Measurements from ENCODE around the gene DOK1.

The DOK1 gene

DNA sequence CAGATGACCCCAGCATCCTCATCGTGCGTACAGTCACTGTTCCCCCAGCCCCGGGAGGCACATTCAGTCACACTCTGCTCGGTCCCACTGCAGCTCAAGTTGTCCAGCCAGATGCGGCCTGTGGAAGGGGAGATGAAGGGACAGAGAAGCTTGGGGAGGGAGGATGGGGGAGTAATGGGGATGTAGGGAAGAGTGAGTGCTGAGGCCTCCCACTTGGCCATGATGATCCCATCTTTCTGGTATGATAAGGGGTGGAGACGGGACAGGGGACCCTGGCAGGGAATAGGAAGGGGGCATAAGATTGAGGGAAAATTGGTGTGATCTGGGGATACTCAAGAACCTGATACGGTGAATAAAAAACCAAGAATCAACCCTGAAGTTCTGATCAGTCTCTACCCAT lies 4.3 kb upstream of the DOK1 start:
- TF ChIP-seq, protein P1, sequence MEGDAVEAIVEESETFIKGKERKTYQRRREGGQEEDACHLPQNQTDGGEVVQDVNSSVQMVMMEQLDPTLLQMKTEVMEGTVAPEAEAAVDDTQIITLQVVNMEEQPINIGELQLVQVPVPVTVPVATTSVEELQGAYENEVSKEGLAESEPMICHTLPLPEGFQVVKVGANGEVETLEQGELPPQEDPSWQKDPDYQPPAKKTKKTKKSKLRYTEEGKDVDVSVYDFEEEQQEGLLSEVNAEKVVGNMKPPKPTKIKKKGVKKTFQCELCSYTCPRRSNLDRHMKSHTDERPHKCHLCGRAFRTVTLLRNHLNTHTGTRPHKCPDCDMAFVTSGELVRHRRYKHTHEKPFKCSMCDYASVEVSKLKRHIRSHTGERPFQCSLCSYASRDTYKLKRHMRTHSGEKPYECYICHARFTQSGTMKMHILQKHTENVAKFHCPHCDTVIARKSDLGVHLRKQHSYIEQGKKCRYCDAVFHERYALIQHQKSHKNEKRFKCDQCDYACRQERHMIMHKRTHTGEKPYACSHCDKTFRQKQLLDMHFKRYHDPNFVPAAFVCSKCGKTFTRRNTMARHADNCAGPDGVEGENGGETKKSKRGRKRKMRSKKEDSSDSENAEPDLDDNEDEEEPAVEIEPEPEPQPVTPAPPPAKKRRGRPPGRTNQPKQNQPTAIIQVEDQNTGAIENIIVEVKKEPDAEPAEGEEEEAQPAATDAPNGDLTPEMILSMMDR (IDR thresholded peaks at IDR 0.05; ENCODE audit: borderline replicate concordance, insufficient read depth, low read depth, low read length), result no peak
- H3K4me3 ChIP-seq (ENCODE audit: low read depth, low read length), result peak overlapping the region; percentile 78

DNA sequence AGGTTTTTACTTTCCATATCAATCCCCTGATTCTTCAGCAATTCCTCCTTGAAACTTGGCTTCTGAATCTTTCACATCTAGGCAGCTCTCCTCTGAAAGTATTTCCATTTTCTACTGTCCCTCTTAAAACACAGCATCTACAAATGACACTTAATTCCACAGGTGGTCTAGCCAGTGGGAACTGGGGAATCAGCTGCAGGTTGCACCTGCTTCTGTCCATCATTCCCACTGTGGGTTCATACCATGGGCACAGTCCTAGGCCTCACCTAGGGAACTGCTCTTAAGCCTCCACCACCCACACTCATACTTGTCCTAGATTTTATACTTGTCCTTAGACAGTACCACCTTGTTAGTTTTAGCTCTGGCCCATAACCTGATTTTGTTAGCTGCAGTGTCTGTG lies 3.0 kb upstream of the DOK1 start:
- H3K4me3 ChIP-seq (ENCODE audit: low read depth, low read length), result peak overlapping the region; percentile 98
- TF ChIP-seq, protein P1 (IDR thresholded peaks at IDR 0.05; ENCODE audit: borderline replicate concordance, insufficient read depth, low read depth, low read length), result no peak

- peak overlapping the region; percentile 98 for H3K4me3 ChIP-seq (ENCODE audit: low read depth, low read length)
Observed at GRCh38 chr2:74551942-74552913, 2.3 kb upstream of the DOK1 start.

DNA sequence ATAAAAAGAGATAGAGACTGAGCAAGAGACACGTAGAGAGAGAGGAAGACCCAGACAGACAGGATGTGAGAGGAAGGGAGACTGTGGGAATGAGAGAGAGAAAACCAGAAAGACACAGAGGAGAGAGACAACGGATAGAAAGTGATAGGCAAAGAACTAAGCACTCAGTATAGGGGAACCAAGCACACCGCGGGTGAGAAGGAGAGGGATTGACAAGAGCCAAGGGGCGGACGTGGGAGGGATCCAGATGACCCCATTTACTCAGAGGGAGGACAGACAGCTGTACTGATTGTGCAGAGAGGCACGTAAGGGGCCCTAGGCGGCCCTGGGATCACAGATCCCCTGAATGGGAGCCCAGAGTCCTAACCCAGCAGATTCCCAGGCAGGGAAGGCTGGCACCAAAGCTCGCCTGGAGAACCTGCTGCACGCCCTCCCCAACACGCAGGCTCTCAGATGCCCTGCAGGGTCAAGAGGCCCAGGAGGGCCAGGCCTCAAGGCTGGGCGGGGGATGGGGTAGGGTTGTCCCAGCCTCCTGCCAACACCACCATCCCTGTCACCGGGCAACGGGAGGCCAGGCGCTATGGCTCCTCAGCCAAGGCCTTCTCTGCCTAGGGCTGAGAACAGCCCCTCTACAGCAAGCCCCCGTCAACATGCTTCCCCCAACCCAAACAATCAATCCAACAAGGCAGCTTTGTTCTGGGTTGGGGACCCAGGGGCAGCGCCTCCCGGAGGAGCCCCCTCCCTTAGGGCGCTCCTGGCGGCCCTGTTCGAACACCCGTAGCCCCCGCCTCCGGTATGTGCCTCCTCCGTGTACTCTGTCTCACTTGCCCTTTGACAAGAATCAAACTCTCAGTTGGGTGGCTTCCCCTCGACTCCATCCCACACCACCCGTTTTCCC lies 1.4 kb upstream of the DOK1 start:
- TF ChIP-seq, protein P1 (IDR thresholded peaks at IDR 0.05; ENCODE audit: borderline replicate concordance, insufficient read depth, low read depth, low read length), result no peak
- peak overlapping the region; percentile 98 for H3K4me3 ChIP-seq (ENCODE audit: low read depth, low read length)

More at GRCh38 chr2:74551942-74552913, 2.3 kb upstream of the DOK1 start:
- TF ChIP-seq, protein P1 (IDR thresholded peaks at IDR 0.05; ENCODE audit: borderline replicate concordance, insufficient read depth, low read depth, low read length), result no peak

DNA sequence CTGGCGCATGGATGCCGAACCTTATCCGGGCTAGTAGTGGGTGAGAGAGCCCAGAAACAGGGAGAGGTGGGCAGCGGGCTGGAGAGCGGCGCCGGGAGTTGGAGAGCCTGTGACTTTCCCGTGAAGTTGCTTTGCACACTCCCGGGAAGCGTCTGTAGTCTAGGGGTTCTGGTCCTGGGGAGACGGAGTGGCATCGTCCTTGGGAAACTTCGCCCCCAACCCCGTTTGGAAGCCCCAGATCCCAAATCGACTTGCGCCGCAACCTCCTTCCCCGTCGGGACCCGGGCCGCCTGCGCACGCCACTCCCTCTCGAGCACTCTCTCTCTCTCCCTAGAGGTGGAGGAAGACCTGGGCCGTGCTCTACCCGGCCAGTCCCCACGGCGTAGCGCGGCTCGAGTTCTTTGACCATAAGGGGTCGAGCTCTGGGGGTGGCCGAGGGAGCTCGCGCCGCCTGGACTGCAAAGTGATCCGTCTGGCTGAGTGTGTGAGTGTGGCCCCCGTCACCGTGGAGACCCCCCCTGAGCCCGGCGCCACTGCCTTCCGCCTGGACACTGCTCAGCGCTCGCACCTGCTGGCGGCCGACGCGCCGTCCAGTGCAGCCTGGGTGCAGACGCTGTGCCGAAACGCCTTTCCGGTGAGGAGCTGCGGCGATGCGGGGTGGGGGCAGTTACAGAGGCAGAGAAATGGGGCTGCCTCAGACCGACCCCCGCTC lies 456 bp downstream of the DOK1 start:
- H3K4me3 ChIP-seq (ENCODE audit: low read depth, low read length), result peak overlapping the region; percentile 98
- TF ChIP-seq, protein P1 (IDR thresholded peaks at IDR 0.05; ENCODE audit: borderline replicate concordance, insufficient read depth, low read depth, low read length), result no peak

- TF ChIP-seq, protein P1 (IDR thresholded peaks at IDR 0.05; ENCODE audit: borderline replicate concordance, insufficient read depth, low read depth, low read length), result no peak
- peak overlapping the region; percentile 98 for H3K4me3 ChIP-seq (ENCODE audit: low read depth, low read length)
Observed at GRCh38 chr2:74555610-74556103, 1.1 kb downstream of the DOK1 start.
